ENCODE measurements around the gene ROS1.

Gene ROS1

DNA sequence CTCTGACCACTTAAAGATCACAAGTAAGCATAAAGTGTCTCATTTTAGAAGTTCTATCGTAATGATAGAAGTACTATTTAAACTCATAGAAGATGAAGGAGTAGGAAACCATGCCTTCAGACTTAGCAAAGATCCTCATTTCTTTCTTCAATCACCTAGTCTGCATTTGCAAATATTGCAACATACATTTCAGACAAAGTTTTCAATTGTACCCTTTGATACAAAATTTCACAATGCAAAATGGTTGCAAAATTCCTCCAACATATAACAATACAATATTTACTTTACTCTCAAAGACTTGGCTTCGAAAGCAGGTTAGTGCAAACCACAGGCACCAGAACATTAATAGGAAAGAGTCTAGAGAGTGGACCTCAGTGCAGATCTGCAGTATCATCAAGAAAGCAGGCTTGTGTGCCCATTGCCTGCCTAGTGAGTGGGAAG, 16.1 kb upstream of the ROS1 start:
- no peak overlapping the region for H3K4me3 ChIP-seq (ENCODE audit: low read depth, low read length)
- TF ChIP-seq, protein P1, sequence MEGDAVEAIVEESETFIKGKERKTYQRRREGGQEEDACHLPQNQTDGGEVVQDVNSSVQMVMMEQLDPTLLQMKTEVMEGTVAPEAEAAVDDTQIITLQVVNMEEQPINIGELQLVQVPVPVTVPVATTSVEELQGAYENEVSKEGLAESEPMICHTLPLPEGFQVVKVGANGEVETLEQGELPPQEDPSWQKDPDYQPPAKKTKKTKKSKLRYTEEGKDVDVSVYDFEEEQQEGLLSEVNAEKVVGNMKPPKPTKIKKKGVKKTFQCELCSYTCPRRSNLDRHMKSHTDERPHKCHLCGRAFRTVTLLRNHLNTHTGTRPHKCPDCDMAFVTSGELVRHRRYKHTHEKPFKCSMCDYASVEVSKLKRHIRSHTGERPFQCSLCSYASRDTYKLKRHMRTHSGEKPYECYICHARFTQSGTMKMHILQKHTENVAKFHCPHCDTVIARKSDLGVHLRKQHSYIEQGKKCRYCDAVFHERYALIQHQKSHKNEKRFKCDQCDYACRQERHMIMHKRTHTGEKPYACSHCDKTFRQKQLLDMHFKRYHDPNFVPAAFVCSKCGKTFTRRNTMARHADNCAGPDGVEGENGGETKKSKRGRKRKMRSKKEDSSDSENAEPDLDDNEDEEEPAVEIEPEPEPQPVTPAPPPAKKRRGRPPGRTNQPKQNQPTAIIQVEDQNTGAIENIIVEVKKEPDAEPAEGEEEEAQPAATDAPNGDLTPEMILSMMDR (IDR thresholded peaks at IDR 0.05; ENCODE audit: borderline replicate concordance, insufficient read depth, low read depth, low read length), result no peak

DNA sequence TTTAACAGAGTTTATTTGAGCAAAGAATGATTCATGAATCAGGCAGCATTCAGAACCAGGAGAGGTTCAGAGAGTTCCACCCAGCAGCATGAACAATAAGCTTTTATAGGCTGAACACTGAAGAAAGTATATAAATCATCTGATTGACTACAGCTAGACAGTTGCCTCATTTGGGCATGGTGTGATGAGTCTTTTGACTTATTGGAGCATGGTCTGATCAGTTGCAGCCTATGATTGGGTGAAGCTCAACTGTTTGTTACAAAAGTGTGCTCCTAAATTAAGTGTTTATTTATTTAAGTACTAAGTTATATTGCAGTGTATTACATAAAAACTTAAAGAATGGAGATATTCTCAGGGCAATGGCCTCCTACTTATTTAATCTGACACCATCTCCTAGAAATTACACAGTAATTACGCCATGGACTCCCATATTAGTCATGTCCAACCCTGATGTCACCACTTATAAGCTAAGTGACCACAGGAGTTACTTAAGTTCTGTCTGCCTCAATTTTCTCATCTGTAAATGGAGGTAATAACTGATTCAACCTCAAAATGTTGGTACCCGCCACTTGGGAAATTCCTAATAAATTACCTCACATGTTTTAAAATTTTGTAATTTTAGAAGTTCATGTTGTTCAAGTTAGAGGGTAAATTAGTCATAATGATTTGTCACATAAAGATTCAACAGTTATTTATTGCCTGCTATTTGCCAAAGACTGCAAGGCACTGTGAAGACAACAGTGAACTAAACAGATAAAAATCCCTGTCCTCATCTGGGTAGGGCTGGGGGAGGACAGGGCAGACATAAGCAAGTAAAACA, 15.2 kb upstream of the ROS1 start:
- TF ChIP-seq, protein P1 (IDR thresholded peaks at IDR 0.05; ENCODE audit: borderline replicate concordance, insufficient read depth, low read depth, low read length), result no peak
- H3K4me3 ChIP-seq (ENCODE audit: low read depth, low read length), result no peak overlapping the region

DNA sequence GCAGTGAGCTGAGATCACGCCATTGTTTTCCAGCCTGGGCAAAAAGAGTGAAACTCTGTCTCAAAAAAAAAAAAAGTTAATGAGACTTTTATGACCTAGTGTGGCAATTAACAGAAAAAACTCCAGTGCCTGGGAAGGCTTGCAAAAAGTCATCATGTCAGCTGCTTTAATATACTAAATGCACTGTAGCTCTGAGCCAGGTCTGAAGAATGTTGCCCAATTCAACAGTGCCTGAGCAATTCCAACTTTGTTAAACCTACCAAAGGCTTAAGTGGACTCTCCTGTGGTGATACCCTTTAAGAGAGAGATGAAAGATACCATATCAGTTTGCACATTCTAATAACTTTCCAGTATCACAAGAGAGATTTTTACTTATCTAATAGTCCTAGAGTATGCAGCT, 6.5 kb upstream of the ROS1 start:
- no peak overlapping the region for H3K4me3 ChIP-seq (ENCODE audit: low read depth, low read length)
- TF ChIP-seq, protein P1 (IDR thresholded peaks at IDR 0.05; ENCODE audit: borderline replicate concordance, insufficient read depth, low read depth, low read length), result no peak

DNA sequence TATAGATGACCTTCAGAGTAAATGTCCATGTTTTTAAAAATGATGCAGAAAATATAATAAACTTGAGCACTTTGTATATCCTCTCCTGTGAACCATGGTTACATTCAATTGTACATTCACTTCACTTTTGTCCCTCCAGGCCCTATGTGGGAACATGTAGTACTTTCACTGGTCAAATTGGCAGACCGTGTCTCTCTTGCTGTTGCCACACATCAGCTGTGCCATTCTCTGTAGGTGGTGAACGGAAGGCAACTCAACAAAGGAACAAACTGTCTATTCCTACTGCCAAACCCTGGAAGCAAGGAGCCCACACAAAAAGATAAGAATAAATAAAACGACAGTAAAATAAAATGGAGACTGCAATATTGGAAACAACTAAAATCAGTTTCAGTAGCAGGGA, 2.0 kb downstream of the ROS1 start:
- TF ChIP-seq, protein P1 (IDR thresholded peaks at IDR 0.05; ENCODE audit: borderline replicate concordance, insufficient read depth, low read depth, low read length), result no peak

DNA sequence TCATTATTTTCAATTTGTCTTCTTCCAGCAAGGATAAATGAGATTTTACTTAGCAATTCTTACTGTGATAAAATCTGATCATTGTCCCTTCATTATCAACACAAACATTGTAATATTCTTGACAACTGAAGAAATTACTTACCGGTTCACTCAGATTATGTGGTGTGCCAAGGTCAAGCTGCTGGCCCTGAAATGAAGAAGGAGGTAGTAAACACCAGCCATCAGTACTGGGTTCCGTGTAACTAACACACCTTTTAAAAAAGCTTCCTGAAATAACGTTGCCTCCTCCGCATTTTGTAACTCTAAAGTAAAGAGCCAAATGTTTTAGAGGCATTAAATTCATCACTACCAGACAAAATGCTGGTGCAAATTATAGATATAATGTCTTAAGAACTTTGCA, 7.4 kb downstream of the ROS1 start:
- no peak overlapping the region for H3K4me3 ChIP-seq (ENCODE audit: low read depth, low read length)
- TF ChIP-seq, protein P1 (IDR thresholded peaks at IDR 0.05; ENCODE audit: borderline replicate concordance, insufficient read depth, low read depth, low read length), result no peak

More for the DNA sequence above, 2.0 kb downstream of the ROS1 start:
- no peak overlapping the region for H3K4me3 ChIP-seq (ENCODE audit: low read depth, low read length)

DNA sequence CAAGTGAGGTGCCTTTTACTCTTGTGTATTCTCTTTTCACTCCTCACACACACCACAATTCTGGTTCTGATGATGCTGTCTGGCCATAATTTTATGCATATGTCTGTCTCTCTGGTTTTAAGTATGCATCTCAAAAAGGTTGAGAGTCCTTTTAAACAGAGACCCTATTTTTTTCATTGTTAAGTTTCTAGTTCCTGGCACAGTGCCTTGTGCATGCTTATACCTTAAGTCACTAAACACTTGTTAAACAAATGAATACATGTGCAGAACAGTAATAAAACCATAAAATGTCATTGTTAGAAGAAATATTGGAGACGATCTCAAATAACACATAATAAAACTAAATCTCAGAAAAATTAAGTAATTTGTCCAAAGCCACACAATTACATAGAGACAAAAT, 7.9 kb downstream of the ROS1 start:
- H3K4me3 ChIP-seq (ENCODE audit: low read depth, low read length), result no peak overlapping the region
- TF ChIP-seq, protein P1 (IDR thresholded peaks at IDR 0.05; ENCODE audit: borderline replicate concordance, insufficient read depth, low read depth, low read length), result no peak

DNA sequence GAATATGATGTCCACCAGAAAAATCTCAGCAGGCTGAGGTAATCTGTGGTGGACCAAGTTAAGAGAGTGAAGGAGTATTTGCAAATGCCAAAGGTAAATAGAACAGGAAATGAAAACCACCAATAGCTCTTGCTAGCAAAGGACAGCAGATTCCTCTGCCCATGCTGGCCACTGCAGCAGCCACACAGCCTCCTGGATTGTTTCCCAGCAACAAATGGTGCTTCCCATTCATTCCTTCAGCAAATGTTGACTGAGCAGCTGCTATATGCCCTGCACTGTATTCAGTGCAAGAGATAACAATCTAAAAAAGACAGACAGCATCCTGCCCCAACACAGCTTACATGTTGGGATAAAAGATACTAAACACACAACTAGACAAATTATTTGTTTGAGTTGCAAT, 11.0 kb downstream of the ROS1 start:
- TF ChIP-seq, protein P1 (IDR thresholded peaks at IDR 0.05; ENCODE audit: borderline replicate concordance, insufficient read depth, low read depth, low read length), result no peak
- H3K4me3 ChIP-seq (ENCODE audit: low read depth, low read length), result no peak overlapping the region

Data from GM12875 (cell line).